Caco-2 (cell line): ENCODE data around the gene GHR. TPM values are rescaled to one million over a fixed set of nuclear protein-coding genes. Genes with fewer than 3 reads are reported as not detected.

ENCODE experiments used
- BruUV-seq: library from RNA; stranded (reverse); fragments of 400-500 nt; replicated peaks from 2 replicates; lab custom pipeline; 2021; lab: Mats Ljungman, UMichigan
- CTCF ChIA-PET: fragments of 300-600 bp; sonication (Branson Sonifier 250); formaldehyde crosslinking; loops from one replicate; lab custom pipeline; 2022; ENCODE audit warnings: antibody characterized with exemption; lab: Charles Lee
- POLR2A ChIA-PET: fragments of 300-600 bp; sonication (Branson Sonifier 250); formaldehyde crosslinking; loops from one replicate; lab custom pipeline; 2022; ENCODE audit warnings: antibody characterized with exemption; lab: Charles Lee
- DNase-seq, 2 experiments: peaks; one replicate each; pipeline versions ENCODE4 v3.0.0 to v3.0.0-alpha.2; 2020 to 2022
- H3K27me3 ChIP-seq: replicated peaks from 2 replicates; pipeline ENCODE4 v1.6.0; 2011; ENCODE audit warnings: low read length; ENCODE audit not compliant: control insufficient read depth, insufficient read depth
- H3K36me3 ChIP-seq: 2 replicates; pipeline ENCODE4 v1.5.1; 2011; ENCODE audit warnings: low read length; ENCODE audit not compliant: control insufficient read depth, insufficient read depth
- H3K4me1 ChIP-seq: fragments of 250-450 bp; sonication (Bioruptor Pico); 2 replicates; pipeline ENCODE4 v1.5.1; 2020; ENCODE audit warnings: mild to moderate bottlenecking
- H3K4me3 ChIP-seq: 2 replicates; pipeline ENCODE4 v1.5.1; 2011; ENCODE audit warnings: low read depth, mild to moderate bottlenecking, control low read depth, low read length
- H3K9me3 ChIP-seq: fragments of 250-450 bp; sonication (Bioruptor Pico); 2 replicates; pipeline ENCODE4 v1.5.1; 2020; ENCODE audit warnings: mild to moderate bottlenecking, moderate library complexity
- H3K27ac Mint-ChIP-seq: one replicate; pipeline ENCODE4 v1.8.0; 2022; ENCODE audit warnings: mixed read lengths; ENCODE audit not compliant: unreplicated experiment
- H3K27me3 Mint-ChIP-seq: one replicate; pipeline ENCODE4 v1.8.0; 2022; ENCODE audit warnings: mixed read lengths; ENCODE audit not compliant: insufficient read depth, unreplicated experiment
- H3K36me3 Mint-ChIP-seq: one replicate; pipeline ENCODE4 v1.8.0; 2022; ENCODE audit warnings: mild to moderate bottlenecking, mixed read lengths; ENCODE audit not compliant: insufficient read depth, unreplicated experiment
- H3K4me1 Mint-ChIP-seq: one replicate; pipeline ENCODE4 v1.8.0; 2022; ENCODE audit warnings: low read depth, mixed read lengths; ENCODE audit not compliant: unreplicated experiment
- H3K4me3 Mint-ChIP-seq: one replicate; pipeline ENCODE4 v1.8.0; 2022; ENCODE audit warnings: mild to moderate bottlenecking, moderate library complexity, mixed read lengths; ENCODE audit not compliant: unreplicated experiment
- H3K9me3 Mint-ChIP-seq: one replicate; pipeline ENCODE4 v1.8.0; 2022; ENCODE audit warnings: mixed read lengths; ENCODE audit not compliant: unreplicated experiment
- CTCF ChIP-seq, 2 experiments: fragments of 200-600 bp in 1 of 2; IDR thresholded peaks; 1 replicate in 1 of 2; 2 replicates in 1 of 2; pipeline versions ENCODE4 v1.5.1 to v1.8.0; 2011 to 2022; ENCODE audit warnings: antibody characterized with exemption in 1 of 2, control low read depth in 1 of 2, inconsistent platforms in 1 of 2, low read depth in 1 of 2, low read length in 1 of 2, mild to moderate bottlenecking in 1 of 2, moderate library complexity in 1 of 2; ENCODE audit not compliant: insufficient read depth in 1 of 2, severe bottlenecking in 1 of 2, unreplicated experiment in 1 of 2
- intact Hi-C: fragments of 100-400 bp; cut with micrococcal nuclease; formaldehyde crosslinking; loops from one replicate; pipeline ENCODE4 v1.10.0; 2022; ENCODE audit not compliant: unreplicated experiment
- total RNA-seq: library from RNA; stranded (reverse); gene quantifications from 2 replicates; pipeline ENCODE4 v1.2.3, GENCODE V29; 2022

The GHR gene
- total RNA-seq, 1 experiment from 2014 or later = 0.54 TPM

DNA sequence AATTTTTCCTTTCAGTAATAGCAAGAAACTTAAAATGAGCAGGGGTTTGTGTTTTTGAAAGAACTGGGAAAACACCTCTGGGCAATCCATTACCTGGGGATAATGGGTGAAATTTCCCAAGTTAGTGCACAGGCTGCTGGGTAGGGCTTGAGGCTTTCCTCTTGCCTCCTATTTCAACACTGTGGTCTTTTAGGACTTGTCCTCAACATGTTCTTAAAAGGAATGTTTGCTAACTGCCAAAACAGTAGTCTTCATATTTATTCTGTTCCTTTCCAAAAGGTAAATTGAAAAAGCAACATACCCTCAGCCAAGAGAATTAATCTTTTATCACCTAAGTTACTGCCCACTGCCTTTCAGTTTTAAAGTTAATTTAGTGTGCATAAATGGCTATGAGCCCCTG, 175.1 kb downstream of the GHR start:
- H3K9me3 Mint-ChIP-seq = no peaks in the 10 kb centered on the region
- intact Hi-C loops = no loop called here
- Histone ChIP-seq H3K4me1 (0 out of 2 replicates have a peak, but pooled peaks cover 8% of the 10 kb centered on the region), H3K27me3 (no peaks in the 10 kb centered on the region), H3K36me3 (no peaks in the 10 kb centered on the region), H3K9me3 (no peaks in the 10 kb centered on the region; the same call in 1 of the 2 replicates), H3K4me3 (no peak overlapping the region)
- H3K27me3 Mint-ChIP-seq = no peaks in the 10 kb centered on the region
- no peak overlapping the region for H3K4me3 Mint-ChIP-seq
- ChIA-PET POLR2A (no interaction called here), CTCF (no interaction called here)
- no peak for DNase-seq
- TF ChIP-seq CTCF (IDR thresholded peaks at IDR 0.05; ENCODE audit: insufficient read depth in 1 of 2, low read depth in 1 of 2, low read length in 1 of 2, severe bottlenecking in 1 of 2, unreplicated experiment in 1 of 2) = no peak
- no peak overlapping the region for H3K27ac Mint-ChIP-seq
- peaks cover under 1% of the 10 kb centered on the region for H3K4me1 Mint-ChIP-seq
- BruUV-seq = no TSS peak
- H3K36me3 Mint-ChIP-seq = no peaks in the 10 kb centered on the region

DNA sequence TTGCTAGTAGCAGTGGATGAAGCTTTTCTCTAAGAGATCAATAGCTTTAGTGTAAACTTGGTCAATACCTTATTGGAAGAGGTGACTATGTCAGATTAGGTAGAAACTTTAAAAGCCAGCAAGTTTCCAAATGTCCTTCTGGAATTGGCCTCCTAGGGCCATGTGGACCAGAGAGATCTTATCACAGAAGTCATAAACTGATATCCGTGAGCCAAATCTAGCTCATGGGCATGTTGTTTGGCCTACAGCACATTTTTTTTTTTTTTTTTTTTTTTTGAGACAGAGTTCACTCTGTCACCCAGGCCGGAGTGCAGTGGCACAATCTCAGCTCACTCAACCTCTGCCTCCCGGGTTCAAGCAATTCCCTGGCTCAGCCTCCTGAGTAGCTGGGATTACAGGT, 175.9 kb downstream of the GHR start:
- Mint-ChIP-seq H3K4me1 (peaks cover 5% of the 10 kb centered on the region), H3K36me3 (no peaks in the 10 kb centered on the region), H3K27me3 (no peaks in the 10 kb centered on the region), H3K4me3 (no peak overlapping the region), H3K9me3 (no peaks in the 10 kb centered on the region), H3K27ac (no peak overlapping the region)
- CTCF ChIA-PET = no interaction called here
- Histone ChIP-seq H3K4me3 (no peak overlapping the region), H3K4me1 (0 out of 2 replicates have a peak, but pooled peaks cover 8% of the 10 kb centered on the region), H3K27me3 (no peaks in the 10 kb centered on the region), H3K36me3 (no peaks in the 10 kb centered on the region), H3K9me3 (no peaks in the 10 kb centered on the region; the same call in 1 of the 2 replicates)
- no TSS peak for BruUV-seq
- no peak for TF ChIP-seq CTCF (IDR thresholded peaks at IDR 0.05; ENCODE audit: insufficient read depth in 1 of 2, low read depth in 1 of 2, low read length in 1 of 2, severe bottlenecking in 1 of 2, unreplicated experiment in 1 of 2)
- intact Hi-C loops = no loop called here
- POLR2A ChIA-PET = no interaction called here
- no peak for DNase-seq

DNA sequence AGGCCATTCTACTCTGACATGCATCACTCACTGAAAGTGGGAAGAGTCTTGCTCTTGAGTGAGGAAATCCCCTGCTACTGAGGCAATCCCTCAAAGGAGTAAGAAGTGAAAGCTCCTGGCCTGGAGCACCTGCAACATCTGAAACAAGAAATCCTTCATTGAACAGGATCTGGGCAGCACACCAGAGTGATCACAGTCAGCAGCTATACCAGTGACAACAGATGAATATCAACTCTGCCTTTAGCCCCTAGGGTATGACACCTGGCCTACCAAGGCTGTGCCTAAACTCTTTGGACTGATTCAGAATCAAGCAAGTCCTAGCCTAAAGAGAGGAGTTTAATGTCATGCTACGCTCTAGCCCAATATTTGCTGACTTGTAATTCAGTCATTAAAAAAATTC, 177.2 kb downstream of the GHR start:
- intact Hi-C loops = no loop called here
- Mint-ChIP-seq H3K4me3 (no peak overlapping the region), H3K27me3 (no peaks in the 10 kb centered on the region), H3K27ac (no peak overlapping the region), H3K9me3 (no peaks in the 10 kb centered on the region), H3K4me1 (peaks cover 5% of the 10 kb centered on the region), H3K36me3 (no peaks in the 10 kb centered on the region)
- Histone ChIP-seq H3K27me3 (no peaks in the 10 kb centered on the region), H3K36me3 (no peaks in the 10 kb centered on the region), H3K4me3 (no peak overlapping the region), H3K4me1 (0 out of 2 replicates have a peak, but pooled peaks cover 8% of the 10 kb centered on the region), H3K9me3 (no peaks in the 10 kb centered on the region)
- TF ChIP-seq CTCF (IDR thresholded peaks at IDR 0.05; ENCODE audit: insufficient read depth in 1 of 2, low read depth in 1 of 2, low read length in 1 of 2, severe bottlenecking in 1 of 2, unreplicated experiment in 1 of 2) = no peak
- DNase-seq = no peak
- ChIA-PET POLR2A (no interaction called here), CTCF (no interaction called here)
- no TSS peak for BruUV-seq
